HG02763 (cell line): Measurements from ENCODE around the gene RPL27.

Source experiments
- ATAC-seq: cut with Tn5 transposase; IDR thresholded peaks from one replicate; pipeline ENCODE4 v1.9.1; 2021; ENCODE audit warnings: mild to moderate bottlenecking, moderate library complexity; ENCODE audit not compliant: unreplicated experiment

RPL27 gene

DNA sequence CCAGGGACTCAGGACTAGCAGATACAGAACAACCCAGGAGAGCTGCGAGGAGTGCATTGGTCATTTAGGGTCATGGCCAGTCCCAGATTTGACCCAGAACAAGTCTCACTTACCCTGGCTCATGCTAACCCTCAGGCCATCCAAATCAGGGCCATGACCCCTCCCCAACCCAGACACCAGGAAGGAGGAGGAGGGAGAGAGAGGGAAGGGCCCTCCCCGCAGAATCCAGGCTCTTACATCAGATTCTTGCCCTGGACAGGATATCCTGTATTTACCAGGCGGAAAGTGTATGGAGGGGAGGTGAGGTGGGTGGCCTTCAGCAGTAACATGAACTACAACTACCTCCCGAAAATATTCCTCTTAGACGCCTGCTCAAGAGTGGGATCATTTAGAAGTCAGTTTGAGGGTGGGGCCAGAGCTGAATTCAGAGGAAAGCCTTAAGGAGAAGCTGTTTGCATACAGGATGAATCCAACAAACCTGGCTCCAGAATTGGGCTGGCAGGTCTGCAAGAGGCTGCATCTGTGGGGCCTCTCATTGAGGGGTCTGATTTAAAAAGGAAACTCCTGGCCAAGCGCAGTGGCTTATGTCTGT is 21.9 kb downstream of the RPL27 start:
- ATAC-seq: no peak

DNA sequence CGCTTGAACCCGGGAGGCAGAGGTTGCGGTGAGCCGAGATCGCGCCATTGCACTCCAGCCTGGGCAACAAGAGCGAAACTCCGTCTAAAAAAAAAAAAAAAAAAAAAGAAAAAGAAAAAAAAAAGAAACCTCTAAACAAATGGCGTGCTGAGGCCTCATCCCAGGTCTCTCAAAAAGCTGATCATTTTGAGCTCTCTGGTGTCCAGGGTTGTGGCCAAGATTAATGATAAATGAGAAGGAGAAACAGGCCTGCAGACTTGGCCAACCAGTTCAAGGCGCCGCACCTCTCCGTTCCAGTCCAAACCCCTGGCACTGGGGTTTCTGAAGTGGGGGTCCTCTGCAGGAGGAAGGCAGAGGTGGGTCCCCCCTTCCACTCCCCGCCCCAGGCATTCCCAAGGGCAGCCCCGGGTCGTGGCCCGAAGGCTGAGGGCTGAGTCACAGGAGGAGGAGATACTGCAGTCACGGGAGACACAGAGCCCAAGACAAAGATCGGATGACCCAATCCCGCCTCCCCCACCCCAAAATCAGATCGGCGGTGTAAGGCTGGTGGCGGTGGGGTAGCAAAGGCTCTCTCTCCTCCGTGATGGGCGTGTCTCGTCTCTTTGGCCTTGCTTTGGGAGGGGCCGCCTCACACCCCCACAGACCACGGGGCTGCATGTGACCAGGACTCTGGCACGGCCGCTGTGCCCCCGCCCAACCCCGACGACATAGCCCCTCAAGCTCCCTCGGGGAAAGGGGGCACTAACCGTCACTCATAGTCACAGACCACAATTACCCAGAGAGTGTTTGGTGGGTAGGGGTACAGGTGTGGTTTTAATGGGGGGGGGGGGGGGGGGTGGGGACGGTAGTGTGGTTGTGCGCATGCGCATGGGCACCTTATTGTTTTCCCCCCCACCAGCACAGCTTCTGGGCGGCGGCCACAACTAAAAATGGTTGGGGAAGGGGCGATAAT is 22.8 kb downstream of the RPL27 start:
- ATAC-seq: no peak

DNA sequence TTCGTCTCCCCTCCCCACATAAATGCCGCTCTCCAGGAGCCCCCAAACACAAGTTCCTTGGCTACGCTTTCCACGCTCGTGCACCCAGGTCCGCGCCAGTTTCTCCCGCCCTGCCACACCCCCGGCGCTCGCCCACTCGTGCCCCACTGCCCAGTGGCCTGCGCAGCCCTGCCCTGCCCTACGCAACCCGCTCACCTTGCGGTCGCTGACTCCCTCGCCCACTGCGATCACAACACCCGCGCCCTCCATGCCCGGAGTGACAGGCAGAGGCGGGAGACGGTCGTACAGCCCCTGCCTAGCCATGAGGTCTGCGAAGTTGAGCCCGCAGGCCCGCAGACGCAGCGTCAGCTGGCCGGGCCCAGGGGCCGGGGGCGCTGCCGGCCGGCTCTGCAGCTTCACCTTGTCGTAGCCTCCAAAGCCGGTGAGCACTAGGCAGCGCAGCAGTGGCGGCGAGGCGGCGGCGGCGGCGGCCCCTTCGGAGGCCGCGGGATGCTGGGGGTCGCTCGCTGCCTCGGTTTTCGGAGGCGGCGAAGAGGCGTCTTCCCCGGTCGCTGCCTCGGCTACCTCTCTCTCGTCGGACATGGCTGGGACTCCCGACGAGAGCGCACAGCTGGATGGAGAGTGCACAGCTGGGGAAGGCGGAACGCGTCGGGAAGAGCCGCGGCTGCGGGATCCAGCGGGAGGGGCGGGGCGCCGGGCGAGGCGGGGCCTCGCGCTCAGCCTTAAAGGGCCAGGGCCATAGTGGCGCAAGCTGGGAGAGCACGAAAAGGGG is 23.7 kb downstream of the RPL27 start, which contains the start of gene VAT1:
TSS of gene VAT1 (minus strand) at position 645 of the 772 bp plus-strand sequence. CDS start at position 582, 63 bp downstream.
- ATAC-seq: no peak

DNA sequence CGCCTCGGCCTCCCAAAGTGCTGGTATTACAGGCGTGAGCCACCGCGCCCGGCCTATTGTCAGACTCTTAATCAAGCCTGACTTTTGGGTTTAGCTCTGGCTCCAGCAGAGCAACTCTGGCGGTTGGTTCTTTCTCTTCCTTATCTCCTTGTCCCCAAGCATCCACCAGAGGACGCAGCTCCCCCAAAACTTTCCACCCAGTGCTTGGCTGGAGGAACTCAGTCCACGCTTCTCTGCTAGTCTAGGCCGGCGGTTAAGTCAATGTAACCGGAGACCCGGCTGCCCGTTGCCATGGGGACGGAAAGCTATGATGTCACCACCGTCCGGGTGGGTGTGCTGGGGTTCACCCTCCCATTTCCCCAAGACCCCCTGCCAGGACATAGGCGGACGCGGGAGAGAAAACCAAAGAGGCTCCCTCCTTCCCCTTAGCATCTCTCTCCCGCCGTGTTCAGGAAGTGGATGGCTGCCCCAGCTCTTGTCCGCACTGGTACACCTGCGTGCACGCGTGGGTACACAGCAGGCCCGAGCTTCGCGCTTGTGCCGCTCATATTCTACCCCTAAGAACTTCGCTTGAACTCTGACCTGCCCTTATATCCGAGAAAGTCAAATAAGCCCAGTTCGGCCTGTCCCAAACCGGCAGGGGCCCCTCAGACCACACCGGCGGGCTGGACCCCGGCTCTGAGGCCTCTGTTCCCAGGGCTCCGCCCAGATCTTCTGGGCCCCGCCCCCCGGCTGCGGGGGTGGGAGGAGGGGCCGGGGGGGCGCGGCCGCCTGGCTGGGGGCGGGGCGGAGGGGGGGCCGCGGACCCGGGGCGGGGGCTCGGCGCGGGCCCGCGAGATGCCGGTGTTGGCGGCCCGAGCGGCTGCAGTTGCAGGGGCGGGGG is 26.4 kb downstream of the RPL27 start, which contains the start of gene RND2:
TSS of gene RND2 (plus strand) at position 825 of the 883 bp plus-strand sequence. CDS start 117 bp downstream, outside the sequence.
- no peak for ATAC-seq

DNA sequence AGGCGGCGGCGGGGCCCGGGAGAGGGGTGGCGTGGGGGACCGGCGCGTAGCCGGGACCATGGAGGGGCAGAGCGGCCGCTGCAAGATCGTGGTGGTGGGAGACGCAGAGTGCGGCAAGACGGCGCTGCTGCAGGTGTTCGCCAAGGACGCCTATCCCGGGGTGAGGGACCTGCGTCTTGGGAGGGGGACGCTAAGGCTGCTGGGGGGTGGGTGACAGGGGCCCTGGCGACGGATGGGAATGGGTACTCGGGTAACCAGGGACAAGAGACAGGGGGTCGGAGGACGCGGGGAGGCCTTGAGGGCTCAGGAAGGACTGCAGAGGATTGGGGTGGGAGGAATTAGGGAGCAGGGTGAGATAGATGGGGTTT is 27.1 kb downstream of the RPL27 start:
- ATAC-seq: no peak

DNA sequence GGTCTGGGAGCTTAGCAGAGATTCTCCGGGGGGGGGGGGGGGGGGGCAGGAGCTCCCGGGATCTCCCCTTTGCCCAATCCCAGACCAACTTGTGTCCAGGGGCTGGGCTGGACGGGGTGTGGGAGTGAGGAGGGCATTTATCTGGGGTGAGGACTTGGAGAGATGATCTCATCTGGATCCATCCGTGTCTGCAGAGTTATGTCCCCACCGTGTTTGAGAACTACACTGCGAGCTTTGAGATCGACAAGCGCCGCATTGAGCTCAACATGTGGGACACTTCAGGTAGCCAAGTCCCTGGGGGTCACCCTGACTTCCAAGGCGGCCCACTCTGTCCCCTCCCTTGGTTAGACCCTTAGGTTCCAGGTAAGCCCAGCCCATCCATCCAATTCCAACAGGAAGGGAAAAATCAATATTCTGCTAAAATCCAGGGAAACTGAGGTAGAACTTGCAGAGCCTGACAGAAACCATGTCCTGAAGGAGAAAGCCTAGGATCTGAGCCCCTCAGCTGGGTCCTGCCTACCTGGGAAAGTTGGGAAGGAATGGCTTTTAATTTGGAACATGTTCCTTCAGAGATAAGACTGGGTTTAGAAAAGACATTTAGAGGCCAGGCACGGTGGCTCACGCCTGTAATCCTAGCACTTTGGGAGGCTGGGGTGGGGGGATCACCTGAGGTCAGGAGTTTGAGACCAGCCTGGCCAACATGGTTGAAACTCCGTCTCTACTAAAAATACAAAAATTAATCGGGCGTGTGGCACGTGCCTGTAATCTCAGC is 27.7 kb downstream of the RPL27 start:
- ATAC-seq: no peak

DNA sequence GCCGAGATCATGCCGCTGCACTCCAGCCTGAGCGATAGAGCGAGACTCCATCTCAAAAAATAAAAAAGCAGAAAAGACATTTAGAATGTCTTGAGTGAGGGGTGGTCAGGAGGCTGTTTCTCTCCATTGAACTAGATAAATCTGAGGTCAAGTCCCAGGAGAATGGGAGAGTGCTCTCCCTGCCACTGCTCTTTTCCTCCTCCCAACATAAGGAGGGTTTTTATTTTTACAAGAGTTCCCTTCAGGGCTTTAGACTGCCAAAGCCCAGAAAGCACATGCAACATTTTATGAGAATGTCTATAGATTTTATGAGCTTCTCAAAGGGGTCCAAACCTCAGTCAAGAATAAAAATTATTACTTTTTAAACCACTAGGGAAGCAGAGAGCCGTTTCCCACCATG is 28.4 kb downstream of the RPL27 start:
- no peak for ATAC-seq

DNA sequence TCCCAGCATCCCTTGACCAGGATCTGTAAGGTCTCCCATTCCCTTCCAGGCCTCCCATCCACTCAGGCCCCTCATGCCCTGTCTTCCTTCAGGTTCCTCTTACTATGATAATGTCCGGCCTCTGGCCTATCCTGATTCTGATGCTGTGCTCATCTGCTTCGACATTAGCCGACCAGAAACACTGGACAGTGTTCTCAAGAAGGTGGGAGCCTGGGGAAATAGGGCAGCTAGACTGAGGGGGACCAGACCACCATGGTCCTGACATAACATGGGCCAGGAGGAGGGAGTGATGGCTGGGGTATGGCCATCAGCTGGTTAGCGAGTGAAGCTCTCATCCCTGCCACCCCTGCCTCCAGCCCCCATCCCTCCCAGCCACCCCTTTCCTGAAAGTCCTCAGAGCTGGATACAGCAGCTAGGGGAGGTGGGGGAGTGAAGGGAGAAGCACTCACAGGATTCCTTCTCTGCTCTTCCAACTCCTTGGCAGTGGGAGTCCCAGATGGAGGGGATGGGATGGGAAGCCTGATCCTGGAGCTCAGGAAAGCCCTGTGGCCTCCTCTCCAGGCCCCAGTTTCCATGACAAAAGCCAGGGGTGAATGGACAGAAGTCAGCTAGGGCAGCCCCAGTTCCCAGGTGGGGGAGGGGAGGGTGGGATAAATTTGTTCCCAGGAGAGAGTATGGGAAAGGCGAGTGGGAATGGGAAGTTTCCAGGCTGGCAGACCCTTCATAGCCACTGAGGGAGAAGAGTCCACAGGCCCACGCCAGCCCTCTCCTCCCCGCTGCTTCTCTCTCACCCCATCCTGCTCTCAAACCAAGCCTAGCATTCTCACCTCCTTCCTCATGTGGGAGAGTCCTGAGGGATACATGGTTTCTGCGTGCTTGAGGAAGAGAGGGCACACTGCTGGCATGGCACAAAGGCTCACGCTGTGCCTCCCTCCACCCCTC is 29.1 kb downstream of the RPL27 start:
- no peak for ATAC-seq

DNA sequence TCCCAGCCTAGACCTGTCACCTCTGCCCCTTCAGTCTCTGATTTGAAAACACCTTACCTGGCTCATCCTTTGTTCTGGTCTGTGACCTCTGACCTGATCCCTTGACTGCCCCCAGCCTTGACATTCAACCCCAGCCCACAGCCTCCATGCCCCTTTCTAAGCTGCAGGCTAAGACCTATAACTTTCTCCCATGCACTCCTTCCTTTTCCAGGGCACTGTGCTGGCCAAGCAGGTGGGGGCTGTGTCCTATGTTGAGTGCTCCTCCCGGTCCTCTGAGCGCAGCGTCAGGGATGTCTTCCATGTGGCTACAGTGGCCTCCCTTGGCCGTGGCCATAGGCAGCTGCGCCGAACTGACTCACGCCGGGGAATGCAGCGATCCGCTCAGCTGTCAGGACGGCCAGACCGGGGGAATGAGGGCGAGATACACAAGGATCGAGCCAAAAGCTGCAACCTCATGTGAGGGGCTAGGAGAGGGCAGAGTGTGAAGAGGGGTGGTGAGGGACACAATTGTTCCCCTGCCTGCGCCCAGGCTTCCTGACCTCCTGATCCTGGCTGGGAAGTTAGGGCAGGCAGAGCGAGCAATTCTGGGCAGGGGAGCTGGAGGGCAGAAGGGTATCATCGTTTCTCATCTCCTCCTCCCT is 30.1 kb downstream of the RPL27 start:
- ATAC-seq: no peak

DNA sequence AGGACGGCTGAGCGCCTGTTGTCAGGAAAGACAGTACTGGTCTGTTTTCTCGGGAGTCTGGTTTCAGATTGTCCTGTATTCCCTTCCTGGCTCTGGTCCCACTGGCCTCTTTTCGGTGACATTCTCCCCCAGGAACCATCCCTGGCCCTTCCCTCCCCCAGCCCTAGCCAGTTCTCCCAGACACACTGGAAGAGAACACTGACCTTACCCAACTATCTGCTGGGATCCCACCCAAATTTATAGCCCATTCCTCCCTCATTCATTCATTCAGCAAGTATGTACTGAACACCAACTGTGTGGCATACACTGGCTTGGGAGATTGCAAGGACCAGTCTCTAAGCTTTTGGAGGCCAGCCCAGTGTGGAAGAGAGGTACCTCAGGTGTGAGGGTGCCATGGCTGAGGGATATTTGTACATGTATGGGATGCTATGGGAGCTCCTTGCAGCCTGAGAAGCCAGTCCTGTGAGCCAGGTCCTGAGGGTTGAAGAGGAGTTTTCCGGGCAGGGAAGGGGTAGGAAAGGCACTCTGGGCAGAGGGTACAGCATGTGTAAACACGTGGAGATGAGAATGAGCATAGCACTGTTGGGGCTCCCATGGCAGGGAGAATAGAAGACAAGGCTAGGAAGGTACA is 32.0 kb downstream of the RPL27 start:
- ATAC-seq: no peak

DNA sequence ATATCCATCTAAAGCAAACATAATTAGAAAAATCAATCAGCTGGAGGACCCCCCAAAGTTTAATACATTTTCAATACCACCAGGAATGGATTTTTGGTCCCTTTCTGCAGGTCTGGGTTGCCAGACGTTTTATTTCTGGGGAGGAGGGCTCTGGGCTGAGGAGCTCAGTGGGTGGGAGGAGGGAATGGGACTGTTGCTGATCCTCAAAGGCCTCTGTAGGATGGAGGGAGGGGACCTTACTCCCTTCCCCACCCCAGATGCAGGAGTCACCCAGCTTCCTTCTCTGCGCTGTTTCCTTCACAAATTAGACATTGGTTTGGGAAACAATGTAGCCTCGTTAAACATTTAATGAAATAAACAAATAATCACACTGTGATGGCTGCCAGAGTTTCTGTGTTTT is 33.4 kb downstream of the RPL27 start:
- no peak for ATAC-seq

DNA sequence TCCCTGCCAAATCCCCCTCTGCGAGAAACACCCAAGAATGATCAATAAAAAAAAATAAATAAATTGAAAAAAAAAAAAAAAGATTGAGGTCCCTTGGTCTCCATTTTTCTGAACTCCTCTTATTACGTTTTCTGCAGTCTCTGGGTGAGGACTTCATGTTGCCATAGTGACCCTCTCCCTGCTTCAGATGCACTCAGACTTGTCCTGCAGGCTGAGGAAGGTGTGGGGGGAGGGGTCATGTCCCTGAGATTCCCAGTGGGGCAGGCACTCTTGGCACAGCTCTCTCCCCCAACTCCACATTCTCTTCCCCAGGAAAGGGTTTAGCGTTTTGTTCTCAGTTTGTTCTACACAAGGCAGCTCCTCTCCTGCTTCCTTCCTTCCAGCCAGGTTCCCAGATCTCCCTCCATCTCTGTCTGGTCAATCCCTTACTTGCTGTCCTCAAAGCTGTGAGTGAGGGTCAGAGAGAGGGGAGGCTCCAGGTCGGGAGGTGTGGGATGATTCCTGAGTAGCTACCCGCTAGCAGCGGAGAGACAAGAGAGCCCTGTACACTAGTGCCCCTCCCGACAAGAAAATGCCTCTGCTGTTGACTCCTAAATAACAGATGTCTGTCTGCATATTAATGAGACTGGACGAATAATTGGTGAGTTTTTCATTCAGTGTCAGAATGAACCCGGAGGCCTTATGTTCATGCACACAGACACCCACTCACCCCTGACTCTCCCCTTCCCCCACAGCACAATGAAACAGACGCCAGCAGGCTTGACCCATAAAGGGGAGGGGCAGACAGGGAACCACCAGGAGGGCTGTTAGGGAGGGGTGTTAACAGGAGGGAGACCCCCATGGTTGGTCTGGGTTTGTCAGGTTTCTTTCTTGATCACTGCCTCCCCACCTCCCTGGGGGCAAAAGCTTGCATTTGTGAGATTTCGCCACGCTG is 36.0 kb downstream of the RPL27 start:
- no peak for ATAC-seq

DNA sequence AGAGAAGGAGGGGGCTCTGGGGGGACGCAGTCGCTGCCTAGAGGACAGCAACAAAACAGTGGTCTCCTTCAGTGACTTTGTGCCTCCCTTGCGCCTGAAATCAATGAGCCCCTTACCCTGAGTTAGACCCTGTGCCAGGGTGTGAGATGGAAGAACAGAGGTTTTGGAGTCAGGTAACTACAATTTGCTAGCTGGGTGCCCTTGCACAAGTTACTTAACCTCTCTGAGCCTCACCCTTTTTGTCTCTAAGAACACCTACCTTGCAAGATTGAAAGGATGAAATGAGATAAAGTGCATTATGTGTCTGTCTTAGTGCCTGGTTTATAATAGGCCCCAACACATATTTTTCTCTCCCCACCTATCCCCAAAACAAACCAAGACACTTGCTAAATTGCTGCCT is 36.7 kb downstream of the RPL27 start:
- ATAC-seq: no peak

DNA sequence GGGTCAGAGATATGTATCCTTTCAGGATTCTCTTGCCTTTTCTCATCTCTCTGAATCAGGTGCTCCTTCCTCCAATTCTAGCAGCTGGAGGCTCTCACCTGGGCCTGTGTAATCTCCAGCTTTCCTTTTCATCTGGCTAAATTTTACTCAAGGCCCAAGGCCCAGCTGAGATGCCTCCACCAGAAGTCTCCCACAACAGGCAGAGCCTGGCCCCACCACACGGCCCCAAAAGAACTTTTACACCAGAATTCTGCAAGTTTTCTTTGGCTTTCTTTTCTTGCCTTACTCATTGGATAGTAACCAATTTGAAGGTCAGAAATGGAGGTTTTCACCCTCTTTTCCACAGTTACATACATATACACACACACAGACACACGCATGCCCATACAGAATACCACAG is 41.4 kb downstream of the RPL27 start:
- no peak for ATAC-seq

DNA sequence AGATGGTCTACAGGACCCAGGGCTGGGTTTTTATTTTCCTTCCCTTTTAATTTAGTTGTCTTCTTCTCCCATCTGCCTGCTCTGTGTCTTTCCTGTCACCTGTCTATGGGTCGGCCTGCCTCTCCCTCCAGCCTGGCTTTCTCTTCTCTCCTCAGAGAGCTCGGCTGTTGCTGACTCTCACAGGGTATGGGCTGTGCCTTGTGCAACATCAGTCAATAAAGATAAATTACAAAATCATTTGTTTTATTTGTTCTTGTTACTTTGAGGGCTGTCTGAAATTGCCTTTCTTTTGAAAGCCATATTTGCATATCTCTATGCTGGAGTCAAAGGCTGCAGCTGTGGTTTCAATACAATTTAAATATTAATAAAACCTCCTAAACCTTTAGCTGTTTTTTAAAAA is 42.4 kb downstream of the RPL27 start:
- ATAC-seq: no peak

DNA sequence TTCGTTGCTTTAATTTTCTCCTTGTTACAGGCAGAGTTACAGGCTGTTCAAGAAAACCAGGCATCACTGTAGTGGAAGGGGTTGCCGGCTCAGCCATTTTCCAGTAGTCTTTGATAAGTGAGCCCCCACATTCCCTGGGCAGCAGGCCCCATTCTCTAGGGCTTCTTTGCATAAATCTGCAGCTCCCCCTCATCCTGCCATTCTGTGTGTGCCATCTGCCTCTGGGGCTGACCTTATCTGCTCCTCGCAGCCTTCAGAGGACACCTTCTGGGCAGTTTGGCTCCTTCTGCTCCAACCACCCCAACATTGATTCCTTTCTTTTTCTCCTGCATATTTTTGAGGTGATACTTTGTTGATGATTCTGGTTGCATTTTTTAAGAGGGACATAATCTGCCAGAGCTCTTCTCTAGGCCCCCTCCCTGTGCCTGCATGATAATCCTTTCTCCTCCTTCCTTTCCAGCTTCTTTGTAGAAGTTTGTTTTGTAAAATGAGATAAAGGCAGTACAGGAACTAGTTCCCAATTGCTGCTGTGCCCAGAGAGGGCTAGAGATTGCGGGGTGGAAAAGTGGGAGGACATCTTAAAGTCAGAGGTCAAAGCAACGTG is 43.9 kb downstream of the RPL27 start:
- no peak for ATAC-seq
